Tibial nerve (tissue), 4 donors: Measurements from ENCODE around the gene AKT3.

Experiments
- CTCF ChIP-seq, 5 experiments: fragments of 200-600 bp in 3 of 5; fragments of 450-650 bp in 2 of 5; sonication (generic) in 3 of 5; IDR thresholded peaks; one replicate each; pipeline ENCODE4 v1.5.1; 2016 to 2019; ENCODE audit warnings: antibody characterized with exemption in 5 of 5, mild to moderate bottlenecking in 3 of 5, moderate library complexity in 2 of 5
- EP300 ChIP-seq, 2 donors: sonication (generic); formaldehyde crosslinking; IDR thresholded peaks; one replicate each; pipeline ENCODE4 v1.6.1; 2017; ENCODE audit warnings: antibody characterized with exemption in 2 of 2, mild to moderate bottlenecking in 1 of 2
- POLR2A ChIP-seq, 2 donors: fragments of 450-650 bp; IDR thresholded peaks; one replicate each; pipeline ENCODE4 v1.6.1; 2017; ENCODE audit warnings: antibody characterized with exemption in 2 of 2, mild to moderate bottlenecking in 2 of 2, moderate library complexity in 2 of 2

GRCh38 chr1:243739335-243740003 lies 110.6 kb downstream of the AKT3 start:
- TF ChIP-seq CTCF (IDR thresholded peaks at IDR 0.05) (no peak), POLR2A (IDR thresholded peaks at IDR 0.05) (no peak), EP300 (IDR thresholded peaks at IDR 0.05) (no peak)
